Stimulated activated naive CD4-positive, alpha-beta T cell treated with Interleukin-2 at 50 U/mL for 16 hours (primary cell): ENCODE measurements around the gene PLXND1.
"Not testable (repeated sequence)": the region's sequence is repeated elsewhere in the genome, so short reads cannot be mapped to it uniquely, and the experiment has no call there.

Source experiments
- DNase-seq: peaks from one replicate; lab custom pipeline; 2025; lab: John Stamatoyannopoulos, UW

PLXND1 gene

GRCh38 chr3:129526121-129526900 is 80.2 kb downstream of the PLXND1 start:
- no peak for DNase-seq

- DNase-seq: no peak
Observed at GRCh38 chr3:129525341-129525968, 81.0 kb downstream of the PLXND1 start.

- DNase-seq: no peak
Observed at GRCh38 chr3:129524081-129524480, 82.4 kb downstream of the PLXND1 start.

GRCh38 chr3:129522953-129523352 is 83.5 kb downstream of the PLXND1 start:
- no peak for DNase-seq

GRCh38 chr3:129521611-129522010 is 84.9 kb downstream of the PLXND1 start:
- DNase-seq: no peak

GRCh38 chr3:129520960-129521359 is 85.5 kb downstream of the PLXND1 start:
- no peak for DNase-seq

- no peak for DNase-seq
Observed at GRCh38 chr3:129519896-129520715, 86.4 kb downstream of the PLXND1 start.

- no peak for DNase-seq
Observed at GRCh38 chr3:129519449-129519848, 87.0 kb downstream of the PLXND1 start.

GRCh38 chr3:129518581-129518980 is 87.9 kb downstream of the PLXND1 start:
- no peak for DNase-seq

- DNase-seq: no peak
Observed at GRCh38 chr3:129518038-129518561, 88.4 kb downstream of the PLXND1 start.

GRCh38 chr3:129517516-129517915 is 89.0 kb downstream of the PLXND1 start:
- no peak for DNase-seq

GRCh38 chr3:129515821-129516432 is 90.5 kb downstream of the PLXND1 start:
- not testable (repeated sequence) for DNase-seq

- DNase-seq: not testable (repeated sequence)
Observed at GRCh38 chr3:129515108-129515820, 91.2 kb downstream of the PLXND1 start.

GRCh38 chr3:129514563-129514962 is 91.9 kb downstream of the PLXND1 start:
- no peak for DNase-seq

GRCh38 chr3:129514110-129514509 is 92.4 kb downstream of the PLXND1 start:
- DNase-seq: no peak

- no peak for DNase-seq
Observed at GRCh38 chr3:129513705-129514104, 92.8 kb downstream of the PLXND1 start.

GRCh38 chr3:129512595-129512994 is 93.9 kb downstream of the PLXND1 start:
- no peak for DNase-seq

GRCh38 chr3:129507181-129507831 is 99.2 kb downstream of the PLXND1 start:
- DNase-seq: no peak

GRCh38 chr3:129506231-129506742 is 100.2 kb downstream of the PLXND1 start:
- no peak for DNase-seq

GRCh38 chr3:129505341-129505740 is 101.1 kb downstream of the PLXND1 start:
- DNase-seq: no peak
